ENCODE results near the gene RNF11. TPM values are rescaled to one million over a fixed set of nuclear protein-coding genes. Genes with fewer than 3 reads are reported as not detected.

Gene RNF11
- total RNA-seq, 2 experiments from 2014 or later = 21.5 to 22.6 TPM

DNA sequence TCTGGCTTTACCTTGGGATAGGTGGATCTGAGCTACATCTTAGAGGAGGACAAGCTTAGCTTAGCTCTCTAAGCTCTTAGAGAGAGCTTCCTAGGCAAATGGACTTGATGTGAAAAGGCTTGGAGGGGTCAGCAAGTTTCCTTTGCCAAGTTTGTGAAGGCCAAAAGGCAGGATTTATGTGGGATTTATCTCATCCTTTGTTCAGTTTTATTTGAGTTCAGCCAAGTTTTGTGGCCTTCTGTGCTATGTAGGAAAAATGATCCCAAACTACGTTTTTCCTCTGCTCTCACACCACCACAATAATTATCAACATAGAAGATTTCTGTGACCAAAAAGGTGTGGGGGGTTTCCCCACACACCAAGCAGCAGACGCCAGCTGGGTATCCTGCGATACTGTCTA, 26.0 kb upstream of the RNF11 start:
- no peaks in the 10 kb centered on the region for H3K36me3 Mint-ChIP-seq (ENCODE audit: low read depth)
- H3K4me3 Mint-ChIP-seq = no peak overlapping the region
- ATAC-seq (no peak), DNase-seq (no peak)
- ChIA-PET POLR2A (interaction anchor here (0.6 kb wide), 1 partner anchor 43 kb away, joined by 3 read pairs; no protein-coding TSS in a partner anchor), CTCF (interaction anchor here (0.7 to 1.2 kb wide), 3 partner anchors 18 to 87 kb away, joined by 3 to 4 read pairs (median 3); no protein-coding TSS in a partner anchor)
- H3K4me1 Mint-ChIP-seq (ENCODE audit: low read depth) = peaks cover 9% of the 10 kb centered on the region
- H3K9me3 Mint-ChIP-seq = no peaks in the 10 kb centered on the region
- TF ChIP-seq, protein P1, sequence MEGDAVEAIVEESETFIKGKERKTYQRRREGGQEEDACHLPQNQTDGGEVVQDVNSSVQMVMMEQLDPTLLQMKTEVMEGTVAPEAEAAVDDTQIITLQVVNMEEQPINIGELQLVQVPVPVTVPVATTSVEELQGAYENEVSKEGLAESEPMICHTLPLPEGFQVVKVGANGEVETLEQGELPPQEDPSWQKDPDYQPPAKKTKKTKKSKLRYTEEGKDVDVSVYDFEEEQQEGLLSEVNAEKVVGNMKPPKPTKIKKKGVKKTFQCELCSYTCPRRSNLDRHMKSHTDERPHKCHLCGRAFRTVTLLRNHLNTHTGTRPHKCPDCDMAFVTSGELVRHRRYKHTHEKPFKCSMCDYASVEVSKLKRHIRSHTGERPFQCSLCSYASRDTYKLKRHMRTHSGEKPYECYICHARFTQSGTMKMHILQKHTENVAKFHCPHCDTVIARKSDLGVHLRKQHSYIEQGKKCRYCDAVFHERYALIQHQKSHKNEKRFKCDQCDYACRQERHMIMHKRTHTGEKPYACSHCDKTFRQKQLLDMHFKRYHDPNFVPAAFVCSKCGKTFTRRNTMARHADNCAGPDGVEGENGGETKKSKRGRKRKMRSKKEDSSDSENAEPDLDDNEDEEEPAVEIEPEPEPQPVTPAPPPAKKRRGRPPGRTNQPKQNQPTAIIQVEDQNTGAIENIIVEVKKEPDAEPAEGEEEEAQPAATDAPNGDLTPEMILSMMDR (IDR thresholded peaks at IDR 0.05) = no peak
- intact Hi-C loops (cut with micrococcal nuclease) = no loop called here
- no peak overlapping the region for H3K27ac Mint-ChIP-seq
- H3K27me3 Mint-ChIP-seq = no peaks in the 10 kb centered on the region

DNA sequence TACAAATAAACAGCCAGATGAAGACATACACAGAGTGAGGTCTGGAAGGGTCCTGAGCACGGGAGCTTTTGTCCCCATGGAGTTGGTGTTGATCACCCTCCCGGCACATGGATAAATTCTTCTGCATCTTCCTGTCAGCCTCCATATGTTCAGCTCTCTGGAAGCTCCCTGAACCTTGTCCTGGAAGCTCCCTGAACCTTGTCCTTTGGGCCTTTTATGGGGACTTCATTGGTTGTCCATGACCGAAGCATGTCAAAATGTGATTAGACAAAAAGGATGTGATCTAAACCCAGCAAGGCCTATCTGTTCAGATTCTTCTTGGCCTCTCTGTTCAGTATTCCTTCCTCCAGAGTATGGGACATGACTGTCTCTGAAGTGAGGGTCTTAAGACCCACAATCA, 25.4 kb upstream of the RNF11 start:
- peaks cover 15% of the 10 kb centered on the region for H3K4me1 Mint-ChIP-seq (ENCODE audit: low read depth)
- DNase-seq (no peak), ATAC-seq (no peak)
- H3K9me3 Mint-ChIP-seq = no peaks in the 10 kb centered on the region
- CTCF ChIA-PET = interaction anchor here (0.7 to 1.2 kb wide), 3 partner anchors 19 to 86 kb away, joined by 3 to 4 read pairs (median 3); no protein-coding TSS in a partner anchor
- no peak overlapping the region for H3K27ac Mint-ChIP-seq
- no peaks in the 10 kb centered on the region for H3K27me3 Mint-ChIP-seq
- TF ChIP-seq, protein P1 (IDR thresholded peaks at IDR 0.05) = no peak
- POLR2A ChIA-PET = no interaction called here
- H3K4me3 Mint-ChIP-seq = no peak overlapping the region
- intact Hi-C loops (cut with micrococcal nuclease) = no loop called here
- no peaks in the 10 kb centered on the region for H3K36me3 Mint-ChIP-seq (ENCODE audit: low read depth)

DNA sequence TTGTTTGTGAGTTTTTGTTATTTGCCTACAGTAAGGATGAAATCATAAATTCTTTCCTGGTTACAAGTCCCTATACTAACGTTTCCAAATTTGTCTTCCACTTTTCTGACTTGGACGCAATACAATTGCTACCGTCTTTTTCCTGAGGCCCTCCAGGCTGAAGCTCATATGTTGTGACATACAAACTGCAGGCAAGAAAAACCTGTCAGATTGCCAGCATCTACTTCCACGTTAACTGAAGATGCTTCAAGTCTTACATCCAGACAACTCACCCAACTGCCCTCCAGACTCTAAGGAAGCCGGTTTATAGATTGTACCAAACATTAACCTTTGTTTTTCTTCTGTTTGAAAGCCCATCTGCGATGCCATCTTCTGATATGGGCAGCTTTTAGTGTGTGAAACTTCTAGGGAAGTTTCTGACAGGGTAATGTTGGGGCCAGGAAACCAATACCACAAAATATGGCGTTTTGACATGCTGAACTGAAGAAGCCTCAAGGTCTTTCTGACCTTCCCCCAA, 21.4 kb upstream of the RNF11 start:
- POLR2A ChIA-PET = interaction anchor here (1.1 to 1.3 kb wide), 2 partner anchors 16 to 23 kb away, joined by 3 to 5 read pairs; no protein-coding TSS in a partner anchor
- TF ChIP-seq, protein P1 (IDR thresholded peaks at IDR 0.05) = no peak
- ATAC-seq (peak; percentile 65), DNase-seq (peak; percentile 16)
- H3K4me3 Mint-ChIP-seq = no peak overlapping the region
- no peaks in the 10 kb centered on the region for H3K9me3 Mint-ChIP-seq
- peaks cover 18% of the 10 kb centered on the region for H3K4me1 Mint-ChIP-seq (ENCODE audit: low read depth)
- intact Hi-C loops (cut with micrococcal nuclease) = no loop called here
- peak overlapping the region; percentile 57 for H3K27ac Mint-ChIP-seq
- H3K27me3 Mint-ChIP-seq = no peaks in the 10 kb centered on the region
- H3K36me3 Mint-ChIP-seq (ENCODE audit: low read depth) = no peaks in the 10 kb centered on the region
- CTCF ChIA-PET = interaction anchor here (1.0 to 2.5 kb wide), 6 partner anchors 10 to 82 kb away, joined by 3 to 10 read pairs (median 6); no protein-coding TSS in a partner anchor

DNA sequence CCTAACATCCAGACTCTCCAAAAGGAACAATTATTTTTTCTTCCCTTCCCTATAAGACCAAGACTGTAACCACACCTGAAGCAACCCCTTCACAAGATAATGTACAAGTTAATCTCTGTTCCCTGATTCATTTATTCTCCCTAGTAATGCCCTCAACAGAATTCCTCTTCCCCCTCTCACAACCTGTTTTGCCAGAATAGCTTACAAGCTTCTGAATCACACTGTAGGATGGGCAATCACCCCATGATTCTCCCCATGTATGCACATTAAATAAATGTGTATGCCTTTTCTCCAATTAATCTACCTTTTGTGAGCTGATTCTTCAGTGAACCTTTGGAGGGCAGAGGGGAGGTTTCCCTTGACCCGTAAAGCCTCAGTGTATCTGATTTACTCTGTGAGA, 20.9 kb upstream of the RNF11 start:
- Mint-ChIP-seq H3K4me1 (ENCODE audit: low read depth) (peaks cover 18% of the 10 kb centered on the region), H3K9me3 (no peaks in the 10 kb centered on the region), H3K4me3 (no peak overlapping the region), H3K36me3 (ENCODE audit: low read depth) (no peaks in the 10 kb centered on the region), H3K27me3 (no peaks in the 10 kb centered on the region), H3K27ac (peak overlapping the region; percentile 57)
- CTCF ChIA-PET = interaction anchor here (1.0 to 2.5 kb wide), 6 partner anchors 9 to 82 kb away, joined by 3 to 10 read pairs (median 6); no protein-coding TSS in a partner anchor
- intact Hi-C loops (cut with micrococcal nuclease) = no loop called here
- ATAC-seq = no peak
- POLR2A ChIA-PET = interaction anchor here (1.1 kb wide), 2 partner anchors 15 to 20 kb away, joined by 5 to 6 read pairs; partner anchors contain the start of gene RNF11
- TF ChIP-seq, protein P1 (IDR thresholded peaks at IDR 0.05) = no peak
- DNase-seq = no peak

DNA sequence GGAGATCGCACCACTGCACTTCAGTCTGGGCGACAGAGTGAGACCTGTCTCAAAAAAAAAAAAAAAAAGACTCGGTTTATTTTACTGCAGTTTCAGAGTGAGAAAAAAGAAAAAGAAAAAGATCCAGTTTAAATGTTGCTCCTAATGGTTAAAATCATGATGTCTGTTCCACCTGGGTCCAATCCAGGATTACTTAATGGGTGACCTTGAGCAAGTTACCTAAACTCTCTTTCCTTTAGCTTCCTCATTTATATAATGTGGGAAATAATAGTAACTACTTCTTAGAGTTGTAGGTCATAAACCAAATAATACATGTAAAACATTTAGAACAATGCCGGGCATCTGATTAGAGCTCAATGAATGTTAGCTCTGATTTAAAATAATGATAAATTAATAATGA, 19.4 kb upstream of the RNF11 start:
- DNase-seq (no peak), ATAC-seq (no peak)
- Mint-ChIP-seq H3K4me3 (no peak overlapping the region), H3K9me3 (no peaks in the 10 kb centered on the region), H3K27me3 (no peaks in the 10 kb centered on the region), H3K36me3 (ENCODE audit: low read depth) (no peaks in the 10 kb centered on the region), H3K4me1 (ENCODE audit: low read depth) (peaks cover 22% of the 10 kb centered on the region), H3K27ac (no peak overlapping the region)
- POLR2A ChIA-PET = interaction anchor here (1.1 kb wide), 1 partner anchor 19 kb away, joined by 6 read pairs; the partner anchor contains the start of gene RNF11
- CTCF ChIA-PET = interaction anchor here (1.0 to 2.5 kb wide), 3 partner anchors 25 to 80 kb away, joined by 3 to 10 read pairs (median 5); no protein-coding TSS in a partner anchor
- TF ChIP-seq, protein P1 (IDR thresholded peaks at IDR 0.05) = no peak
- intact Hi-C loops (cut with micrococcal nuclease) = no loop called here

Measured in activated CD8-positive, alpha-beta T cell treated with anti-CD3 and anti-CD28 coated beads for 36 hours (primary cell).